Ovary (tissue), 3 donors: ENCODE data around the gene IL18BP.

Experiments
- EP300 ChIP-seq: sonication (generic); formaldehyde crosslinking; IDR thresholded peaks from one replicate; pipeline ENCODE4 v1.6.1; 2017; ENCODE audit warnings: antibody characterized with exemption
- POLR2A ChIP-seq: fragments of 450-650 bp; IDR thresholded peaks from one replicate; pipeline ENCODE4 v1.6.1; 2017; ENCODE audit warnings: antibody characterized with exemption, mild to moderate bottlenecking, moderate library complexity
- TF ChIP-seq, protein P1 (sequence below), 3 donors: fragments of 450-650 bp in 2 of 3; fragments of 200-600 bp in 1 of 3; IDR thresholded peaks; one replicate each; pipeline versions ENCODE4 v1.5.1 to v1.8.0; 2016 to 2022; ENCODE audit warnings: antibody characterized with exemption in 3 of 3, mild to moderate bottlenecking in 1 of 3
- donor health status: DM: no; HTN: no; CAD: no.

DNA sequence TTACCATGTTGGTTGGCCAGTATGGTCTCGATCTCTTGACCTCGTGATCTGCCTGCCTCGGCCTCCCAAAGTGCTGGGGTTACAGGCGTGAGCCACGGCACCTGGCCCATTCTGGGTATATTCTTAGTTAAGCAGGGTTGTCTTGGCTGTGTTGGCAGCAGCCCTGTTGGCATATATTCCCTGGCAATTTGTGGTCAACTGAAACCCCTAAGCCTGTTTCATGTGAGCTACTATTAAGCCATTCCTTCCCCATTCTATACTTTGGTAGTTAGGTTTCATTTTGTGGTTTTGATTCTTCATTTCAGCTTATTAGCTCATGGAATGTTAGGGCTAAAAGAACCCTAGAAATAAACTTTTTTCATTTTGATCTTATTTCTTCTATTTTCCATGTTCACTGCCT, 22.2 kb upstream of the IL18BP start:
- TF ChIP-seq POLR2A (no peak), EP300 (no peak)
- TF ChIP-seq, protein P1, sequence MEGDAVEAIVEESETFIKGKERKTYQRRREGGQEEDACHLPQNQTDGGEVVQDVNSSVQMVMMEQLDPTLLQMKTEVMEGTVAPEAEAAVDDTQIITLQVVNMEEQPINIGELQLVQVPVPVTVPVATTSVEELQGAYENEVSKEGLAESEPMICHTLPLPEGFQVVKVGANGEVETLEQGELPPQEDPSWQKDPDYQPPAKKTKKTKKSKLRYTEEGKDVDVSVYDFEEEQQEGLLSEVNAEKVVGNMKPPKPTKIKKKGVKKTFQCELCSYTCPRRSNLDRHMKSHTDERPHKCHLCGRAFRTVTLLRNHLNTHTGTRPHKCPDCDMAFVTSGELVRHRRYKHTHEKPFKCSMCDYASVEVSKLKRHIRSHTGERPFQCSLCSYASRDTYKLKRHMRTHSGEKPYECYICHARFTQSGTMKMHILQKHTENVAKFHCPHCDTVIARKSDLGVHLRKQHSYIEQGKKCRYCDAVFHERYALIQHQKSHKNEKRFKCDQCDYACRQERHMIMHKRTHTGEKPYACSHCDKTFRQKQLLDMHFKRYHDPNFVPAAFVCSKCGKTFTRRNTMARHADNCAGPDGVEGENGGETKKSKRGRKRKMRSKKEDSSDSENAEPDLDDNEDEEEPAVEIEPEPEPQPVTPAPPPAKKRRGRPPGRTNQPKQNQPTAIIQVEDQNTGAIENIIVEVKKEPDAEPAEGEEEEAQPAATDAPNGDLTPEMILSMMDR (IDR thresholded peaks at IDR 0.05) = no peak
